ENCODE results near the gene ZC3H6. TPM values are rescaled to one million over a fixed set of nuclear protein-coding genes. Genes with fewer than 3 reads are reported as not detected.

Gene ZC3H6
- total and polyA plus RNA-seq, 2 of the 13 experiments (the other 11 are each of a cell fraction or from before 2014, with no cell fraction given): 0.71 to 0.93 TPM

- TF ChIP-seq ZBED4 (CRISPR knock-in tag; IDR thresholded peaks at IDR 0.05; ENCODE audit: borderline replicate concordance): peak; percentile 40; the same call in 1 of the 2 replicates
- no peak for TF ChIP-seq CREB3 (CRISPR knock-in tag; IDR thresholded peaks at IDR 0.05)
- 0 out of 2 replicates have a peak, but pooled peaks have one; percentile 0 for TF ChIP-seq MEF2D (CRISPR knock-in tag; IDR thresholded peaks at IDR 0.05)
- TF ChIP-seq, protein P1, sequence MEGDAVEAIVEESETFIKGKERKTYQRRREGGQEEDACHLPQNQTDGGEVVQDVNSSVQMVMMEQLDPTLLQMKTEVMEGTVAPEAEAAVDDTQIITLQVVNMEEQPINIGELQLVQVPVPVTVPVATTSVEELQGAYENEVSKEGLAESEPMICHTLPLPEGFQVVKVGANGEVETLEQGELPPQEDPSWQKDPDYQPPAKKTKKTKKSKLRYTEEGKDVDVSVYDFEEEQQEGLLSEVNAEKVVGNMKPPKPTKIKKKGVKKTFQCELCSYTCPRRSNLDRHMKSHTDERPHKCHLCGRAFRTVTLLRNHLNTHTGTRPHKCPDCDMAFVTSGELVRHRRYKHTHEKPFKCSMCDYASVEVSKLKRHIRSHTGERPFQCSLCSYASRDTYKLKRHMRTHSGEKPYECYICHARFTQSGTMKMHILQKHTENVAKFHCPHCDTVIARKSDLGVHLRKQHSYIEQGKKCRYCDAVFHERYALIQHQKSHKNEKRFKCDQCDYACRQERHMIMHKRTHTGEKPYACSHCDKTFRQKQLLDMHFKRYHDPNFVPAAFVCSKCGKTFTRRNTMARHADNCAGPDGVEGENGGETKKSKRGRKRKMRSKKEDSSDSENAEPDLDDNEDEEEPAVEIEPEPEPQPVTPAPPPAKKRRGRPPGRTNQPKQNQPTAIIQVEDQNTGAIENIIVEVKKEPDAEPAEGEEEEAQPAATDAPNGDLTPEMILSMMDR (CRISPR knock-in tag; IDR thresholded peaks at IDR 0.05): peak; percentile 99
- TF ChIP-seq KDM4B (CRISPR knock-in tag; IDR thresholded peaks at IDR 0.05): peak; percentile 51; the same call in 1 of the 2 replicates
- TF ChIP-seq REPIN1 (CRISPR knock-in tag; IDR thresholded peaks at IDR 0.05; ENCODE audit: borderline replicate concordance, low read depth): peak; percentile 53; the same call in 1 of the 2 replicates
- TF ChIP-seq THAP11 (CRISPR knock-in tag; IDR thresholded peaks at IDR 0.05): peak; percentile 47
- no peak for TF ChIP-seq TEAD2 (CRISPR knock-in tag; IDR thresholded peaks at IDR 0.05)
- TF ChIP-seq, protein P2, sequence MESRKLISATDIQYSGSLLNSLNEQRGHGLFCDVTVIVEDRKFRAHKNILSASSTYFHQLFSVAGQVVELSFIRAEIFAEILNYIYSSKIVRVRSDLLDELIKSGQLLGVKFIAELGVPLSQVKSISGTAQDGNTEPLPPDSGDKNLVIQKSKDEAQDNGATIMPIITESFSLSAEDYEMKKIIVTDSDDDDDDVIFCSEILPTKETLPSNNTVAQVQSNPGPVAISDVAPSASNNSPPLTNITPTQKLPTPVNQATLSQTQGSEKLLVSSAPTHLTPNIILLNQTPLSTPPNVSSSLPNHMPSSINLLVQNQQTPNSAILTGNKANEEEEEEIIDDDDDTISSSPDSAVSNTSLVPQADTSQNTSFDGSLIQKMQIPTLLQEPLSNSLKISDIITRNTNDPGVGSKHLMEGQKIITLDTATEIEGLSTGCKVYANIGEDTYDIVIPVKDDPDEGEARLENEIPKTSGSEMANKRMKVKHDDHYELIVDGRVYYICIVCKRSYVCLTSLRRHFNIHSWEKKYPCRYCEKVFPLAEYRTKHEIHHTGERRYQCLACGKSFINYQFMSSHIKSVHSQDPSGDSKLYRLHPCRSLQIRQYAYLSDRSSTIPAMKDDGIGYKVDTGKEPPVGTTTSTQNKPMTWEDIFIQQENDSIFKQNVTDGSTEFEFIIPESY (CRISPR knock-in tag; IDR thresholded peaks at IDR 0.05): peak; percentile 61
- peak; percentile 47 for TF ChIP-seq PHF5A (CRISPR knock-in tag; IDR thresholded peaks at IDR 0.05; ENCODE audit: low read depth, unreplicated experiment)
- TF ChIP-seq ATF4 (CRISPR knock-in tag; IDR thresholded peaks at IDR 0.05): peak in 1 of 2 experiments; percentile 18; a peak in 1 of 4 replicates
- TF ChIP-seq RNF2 (conservative IDR thresholded peaks at IDR 0.05; ENCODE audit: low read depth): 0 out of 2 replicates have a peak, but pooled peaks have one; percentile 23
- no peak for TF ChIP-seq ZBTB3 (CRISPR knock-in tag; IDR thresholded peaks at IDR 0.05; ENCODE audit: borderline replicate concordance, low read depth)
- TF ChIP-seq KDM3A (CRISPR knock-in tag; IDR thresholded peaks at IDR 0.05; ENCODE audit: low read depth): 0 out of 2 replicates have a peak, but pooled peaks have one; percentile 54
- no peak for TF ChIP-seq GATA4 (IDR thresholded peaks at IDR 0.05; ENCODE audit: borderline replicate concordance, low read depth)
- TF ChIP-seq NRL (CRISPR knock-in tag; IDR thresholded peaks at IDR 0.05; ENCODE audit: borderline replicate concordance): no peak
- TF ChIP-seq ZNF780A (CRISPR knock-in tag; IDR thresholded peaks at IDR 0.05): 0 out of 2 replicates have a peak, but pooled peaks have one; percentile 54
- no peak for TF ChIP-seq ZNF20 (CRISPR knock-in tag; IDR thresholded peaks at IDR 0.05)
These were observed 15.7 kb upstream of the ZC3H6 start (continued) for GRCh38 chr2:112259509-112260294.
